ENCODE data around the gene MATN3. TPM values are rescaled to one million over a fixed set of nuclear protein-coding genes. Genes with fewer than 3 reads are reported as not detected.

MATN3 gene
- total and polyA plus RNA-seq, 9 of the 15 experiments (the other 6 are each of a cell fraction or from before 2014, with no cell fraction given) = not detected

GRCh38 chr2:20060106-20060505, 47.6 kb upstream of the MATN3 start:
- TF ChIP-seq ZHX1 (conservative IDR thresholded peaks at IDR 0.05; ENCODE audit: low read length) (no peak), TAF15 (IDR thresholded peaks at IDR 0.05; ENCODE audit: low read depth, low read length) (no peak), NCOR1 (IDR thresholded peaks at IDR 0.05) (no peak), KAT2B (IDR thresholded peaks at IDR 0.05; ENCODE audit: low read depth, low read length) (no peak), ZBTB5 (IDR thresholded peaks at IDR 0.05) (no peak), MAFG (tag; conservative IDR thresholded peaks at IDR 0.05) (no peak), LEF1 (IDR thresholded peaks at IDR 0.05) (no peak), L3MBTL2 (IDR thresholded peaks at IDR 0.05) (no peak), KLF13 (tag; IDR thresholded peaks at IDR 0.05; ENCODE audit: borderline replicate concordance, low read depth) (no peak)
- no peaks in the 10 kb centered on the region; the same call in 1 of the 2 replicates for H3K9me3 ChIP-seq (replicated peaks; ENCODE audit: control insufficient read depth, insufficient read depth, low read depth, low read length)
- ATAC-seq (no peak), DNase-seq (ENCODE audit: extremely low read depth in 1 of 4, low spot score in 3 of 4) (no peak), FAIRE-seq (no peak)
- no TSS peak for BruUV-seq (replicated peaks)
- H3K4me2 ChIP-seq (ENCODE audit: insufficient read depth, low read length) = no peak overlapping the region
- H3K27ac ChIP-seq (ENCODE audit: extremely low read depth, low read depth, low read length) = no peak overlapping the region
- in situ Hi-C loops (cut with MboI) = no loop called here
- no peaks in the 10 kb centered on the region for H3K27me3 ChIP-seq (ENCODE audit: control insufficient read depth in 2 of 2, insufficient read depth in 2 of 2, low read length in 2 of 2)
- H3K79me2 ChIP-seq (ENCODE audit: control insufficient read depth, insufficient read depth, low read length) = no peaks in the 10 kb centered on the region
- no peaks in the 10 kb centered on the region for H3K36me3 ChIP-seq (ENCODE audit: control insufficient read depth, insufficient read depth, low read length)
- intact Hi-C loops (cut with micrococcal nuclease) = no loop called here
- H2AFZ ChIP-seq (ENCODE audit: low read depth, low read length) = no peak overlapping the region
- WGBS (ENCODE audit: insufficient coverage, low coverage, missing lambda C conversion rate) = 54% methylated on average over 1 of the region's 1 CpG
- H4K20me1 ChIP-seq (replicated peaks; ENCODE audit: control insufficient read depth, insufficient read depth, low read length) = no peaks in the 10 kb centered on the region
- ChIA-PET POLR2A (interaction anchor here (0.6 kb wide), 1 partner anchor 178 kb away, joined by 3 read pairs; no protein-coding TSS in a partner anchor), CTCF (ENCODE audit: low intra/inter-chr PET ratio) (no interaction called here)
- H3K9ac ChIP-seq (ENCODE audit: insufficient read depth in 1 of 2, low read depth in 2 of 2, low read length in 2 of 2) = no peak overlapping the region
- no peak overlapping the region for H3K4me3 ChIP-seq
- no peaks in the 10 kb centered on the region for H3K4me1 ChIP-seq (replicated peaks in 1 of 2; ENCODE audit: control insufficient read depth in 2 of 2, insufficient read depth in 2 of 2, low read length in 2 of 2)
- no peaks in the 10 kb centered on the region for H3K9me1 ChIP-seq (ENCODE audit: control insufficient read depth, insufficient read depth, low read length)

All from K562 (cell line).